Fibroblast of villous mesenchyme (primary cell): ENCODE measurements around the gene OPN1MW3. TPM values are rescaled to one million over a fixed set of nuclear protein-coding genes. Genes with fewer than 3 reads are reported as not detected.
"Not testable (repeated sequence)": the region's sequence is repeated elsewhere in the genome, so short reads cannot be mapped to it uniquely, and the experiment has no call there.

Experiments used
- DNase-seq: peaks from one replicate; pipeline ENCODE4 v3.0.0-alpha.2; 2010; ENCODE audit warnings: low read depth
- H3K4me3 ChIP-seq: 2 replicates; pipeline ENCODE4 v1.5.1; 2011; ENCODE audit warnings: low read depth, mild to moderate bottlenecking, low read length
- total RNA-seq: library from RNA; depleted of rRNA; stranded (reverse); fragments of >200 nt; gene quantifications from 2 replicates; pipeline ENCODE4 v1.2.3, GENCODE V29; 2012

OPN1MW3 gene
- total RNA-seq: not detected in 2 replicates

DNA sequence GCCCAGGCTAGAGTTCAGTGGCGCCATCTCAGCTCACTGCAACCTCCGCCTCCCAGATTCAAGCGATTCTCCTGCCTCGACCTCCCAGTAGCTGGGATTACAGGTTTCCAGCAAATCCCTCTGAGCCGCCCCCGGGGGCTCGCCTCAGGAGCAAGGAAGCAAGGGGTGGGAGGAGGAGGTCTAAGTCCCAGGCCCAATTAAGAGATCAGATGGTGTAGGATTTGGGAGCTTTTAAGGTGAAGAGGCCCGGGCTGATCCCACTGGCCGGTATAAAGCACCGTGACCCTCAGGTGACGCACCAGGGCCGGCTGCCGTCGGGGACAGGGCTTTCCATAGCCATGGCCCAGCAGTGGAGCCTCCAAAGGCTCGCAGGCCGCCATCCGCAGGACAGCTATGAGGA is at the start of gene OPN1MW3:
Gene OPN1MW3, plus strand, starts transcription at position 301 of the 400 bp plus-strand sequence. Its CDS starts 38 bp downstream, at position 339.
- DNase-seq, H3K4me3 ChIP-seq: not testable (repeated sequence)

GRCh38 chrX:154209670-154210418 is 47.5 kb upstream of the OPN1MW3 start:
- not testable (repeated sequence) for H3K4me3 ChIP-seq, DNase-seq

GRCh38 chrX:154211057-154211456 is 46.3 kb upstream of the OPN1MW3 start:
- not testable (repeated sequence) for DNase-seq, H3K4me3 ChIP-seq

- H3K4me3 ChIP-seq, DNase-seq: not testable (repeated sequence)
Measured at GRCh38 chrX:154211499-154211898, 45.9 kb upstream of the OPN1MW3 start.

- DNase-seq, H3K4me3 ChIP-seq: not testable (repeated sequence)
Measured at GRCh38 chrX:154219456-154219855, 37.9 kb upstream of the OPN1MW3 start, which contains the start of gene OPN1MW2. Gene OPN1MW2, plus strand, starts transcription at chrX:154219756. Its CDS starts 60 bp downstream, at chrX:154219816.

- H3K4me3 ChIP-seq, DNase-seq: not testable (repeated sequence)
Measured at GRCh38 chrX:154225292-154225691, 32.1 kb upstream of the OPN1MW3 start.

DNA sequence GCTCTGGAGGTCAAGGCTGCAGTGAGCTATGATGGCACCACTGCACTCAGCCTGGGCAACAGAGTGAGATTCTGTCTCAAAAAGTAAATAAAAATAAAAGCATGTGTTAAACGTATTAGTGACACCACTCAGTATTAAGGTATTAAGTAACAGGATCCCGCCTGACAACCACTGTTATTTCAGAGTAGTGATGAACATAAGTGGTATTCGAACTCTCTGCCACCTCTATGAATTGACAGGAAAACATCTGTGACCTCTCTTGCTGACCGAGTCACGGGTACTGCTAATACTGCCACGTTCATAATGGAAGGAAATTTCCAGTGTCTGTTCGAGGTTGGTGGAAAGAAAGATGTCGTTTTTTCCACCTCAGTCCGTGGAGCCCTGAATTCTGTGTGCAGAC is 30.7 kb upstream of the OPN1MW3 start:
- H3K4me3 ChIP-seq, DNase-seq: not testable (repeated sequence)

- not testable (repeated sequence) for H3K4me3 ChIP-seq, DNase-seq
Measured at GRCh38 chrX:154231443-154231842, 25.9 kb upstream of the OPN1MW3 start.

- DNase-seq, H3K4me3 ChIP-seq: not testable (repeated sequence)
Measured at GRCh38 chrX:154233620-154234019, 23.8 kb upstream of the OPN1MW3 start.

DNA sequence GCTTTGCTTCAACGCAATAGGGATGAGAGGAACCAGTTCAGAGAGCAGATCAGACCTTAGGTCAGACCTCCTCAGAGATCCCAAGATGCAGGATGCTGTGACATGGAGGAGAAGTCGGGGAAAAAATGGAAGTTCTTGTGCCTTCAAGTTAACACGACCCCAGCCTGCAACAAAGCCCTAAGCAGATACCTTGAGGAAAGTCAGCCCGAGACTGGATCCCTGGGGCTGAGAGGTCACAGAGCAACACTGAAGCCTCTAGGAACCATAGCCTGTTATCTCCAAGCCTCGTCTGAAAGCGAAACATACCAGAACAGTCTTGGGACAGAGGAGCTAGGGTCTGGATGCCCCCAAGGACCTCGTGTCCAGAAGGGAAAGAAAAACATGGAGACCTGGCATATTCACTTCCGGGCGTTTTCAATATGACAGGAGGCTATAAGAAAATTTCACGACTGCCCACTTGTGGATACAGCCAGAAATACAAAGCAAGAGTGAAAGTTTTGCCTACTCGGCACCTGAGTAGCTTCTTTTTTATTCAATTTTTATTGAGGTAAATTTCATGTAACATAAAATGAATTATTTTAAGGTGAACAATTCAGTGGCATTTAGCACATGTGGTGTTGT is 18.3 kb upstream of the OPN1MW3 start:
- H3K4me3 ChIP-seq, DNase-seq: not testable (repeated sequence)

DNA sequence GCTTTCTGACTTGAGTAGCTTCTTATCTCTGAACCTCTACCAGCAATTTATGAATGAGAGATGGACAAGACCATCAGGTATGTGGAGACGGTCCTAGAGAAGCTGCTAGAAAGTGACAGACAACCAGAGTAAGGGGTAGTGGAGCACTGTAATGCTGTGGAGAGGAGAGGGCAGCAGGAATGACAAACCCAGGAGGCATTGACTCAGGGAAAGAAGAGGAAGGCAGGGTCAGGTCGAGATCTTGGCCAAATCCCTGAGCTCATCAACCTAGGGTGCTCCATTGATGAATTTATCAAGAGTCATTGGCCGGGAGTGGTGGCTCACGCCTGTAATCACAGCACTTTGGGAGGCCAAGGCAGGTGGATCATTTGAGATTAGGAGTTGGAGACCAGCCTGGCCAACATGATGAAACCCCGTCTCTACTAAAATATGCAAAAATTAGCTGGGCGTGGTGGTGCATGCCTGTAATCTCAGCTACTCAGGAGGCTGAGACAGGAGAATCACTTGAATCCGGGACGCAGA is 17.3 kb upstream of the OPN1MW3 start:
- DNase-seq, H3K4me3 ChIP-seq: not testable (repeated sequence)

GRCh38 chrX:154247377-154248045 is 9.9 kb upstream of the OPN1MW3 start:
- not testable (repeated sequence) for H3K4me3 ChIP-seq, DNase-seq

DNA sequence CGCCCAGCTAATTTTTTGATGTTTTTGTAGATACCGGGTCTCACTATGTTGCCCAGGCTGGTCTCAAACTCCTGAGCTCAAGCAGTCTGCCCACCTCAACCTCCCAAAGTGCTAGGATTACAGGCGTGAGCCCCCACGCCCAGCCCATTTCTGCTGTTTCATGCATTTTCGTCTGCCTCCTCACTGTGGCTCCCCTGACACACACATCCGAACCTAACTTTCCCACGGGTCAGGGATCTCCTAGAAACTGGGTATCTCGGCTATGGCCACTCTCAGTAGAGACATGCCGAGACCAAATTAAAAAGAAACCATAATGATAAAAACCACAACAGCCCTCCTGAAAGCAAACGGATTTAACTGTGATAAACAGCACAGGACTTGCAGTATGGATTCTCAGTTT is 9.3 kb upstream of the OPN1MW3 start:
- not testable (repeated sequence) for DNase-seq, H3K4me3 ChIP-seq

- not testable (repeated sequence) for H3K4me3 ChIP-seq
Measured at GRCh38 chrX:154258711-154259110, 1.3 kb downstream of the OPN1MW3 start.

DNA sequence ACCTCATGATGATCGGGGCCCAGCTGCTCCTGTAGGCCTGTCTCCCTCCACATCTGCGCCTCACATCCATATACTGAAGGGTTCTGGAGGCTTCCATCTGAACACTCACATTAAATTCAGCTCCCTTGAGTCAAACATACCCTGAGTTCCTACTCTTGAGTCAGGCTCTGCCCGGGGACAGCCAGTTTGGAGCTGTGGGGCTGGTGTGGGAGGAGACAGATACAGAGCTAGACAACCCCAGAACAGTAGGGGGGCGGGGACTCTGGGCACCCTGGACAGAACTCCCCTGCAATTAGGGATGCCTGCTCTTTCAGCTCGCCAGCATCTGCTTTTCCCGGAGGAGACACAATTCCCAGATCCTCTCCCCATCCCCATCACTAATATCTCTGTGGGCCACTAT is 5.7 kb downstream of the OPN1MW3 start:
- not testable (repeated sequence) for DNase-seq

More at GRCh38 chrX:154258711-154259110, 1.3 kb downstream of the OPN1MW3 start:
- not testable (repeated sequence) for DNase-seq

GRCh38 chrX:154269245-154269644 is 11.9 kb downstream of the OPN1MW3 start:
- H3K4me3 ChIP-seq, DNase-seq: not testable (repeated sequence)

More for the DNA sequence above, 5.7 kb downstream of the OPN1MW3 start:
- H3K4me3 ChIP-seq: not testable (repeated sequence)

DNA sequence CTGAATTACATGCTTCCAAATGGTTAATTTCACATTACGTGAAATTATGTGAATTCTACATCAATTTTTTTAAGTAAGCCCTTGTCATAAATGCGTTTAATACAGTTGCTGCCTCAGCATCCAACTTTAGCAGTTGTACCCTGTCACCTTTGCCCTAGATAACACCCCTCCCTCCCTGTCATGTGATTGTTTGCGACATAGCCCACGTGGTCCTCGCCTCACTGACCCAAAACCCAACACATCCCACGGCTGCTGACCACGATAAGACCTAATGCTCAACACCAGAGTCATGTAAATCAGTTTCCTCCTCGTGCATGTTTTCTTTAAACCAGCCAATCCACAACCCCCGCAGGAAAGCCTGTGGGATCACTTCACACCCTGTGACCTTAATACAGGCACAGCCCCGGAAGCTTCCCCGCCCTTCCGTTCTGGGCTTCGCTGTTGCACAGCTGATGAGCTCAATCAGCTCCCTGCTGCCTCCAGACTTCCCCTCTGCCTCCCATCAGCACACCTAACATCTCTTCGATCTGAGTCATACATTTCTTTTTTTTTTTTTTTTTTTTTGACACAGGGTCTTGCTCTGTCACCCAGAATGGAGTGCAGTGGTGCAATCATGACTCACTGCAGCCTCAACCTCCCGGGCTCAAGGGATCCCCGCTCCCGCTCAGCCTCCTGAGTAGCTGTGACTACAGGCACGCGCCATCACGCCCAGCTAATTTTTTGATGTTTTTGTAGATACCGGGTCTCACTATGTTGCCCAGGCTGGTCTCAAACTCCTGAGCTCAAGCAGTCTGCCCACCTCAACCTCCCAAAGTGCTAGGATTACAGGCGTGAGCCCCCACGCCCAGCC is 27.3 kb downstream of the OPN1MW3 start:
- not testable (repeated sequence) for H3K4me3 ChIP-seq, DNase-seq

GRCh38 chrX:154286406-154286805 is 29.0 kb downstream of the OPN1MW3 start:
- H3K4me3 ChIP-seq, DNase-seq: not testable (repeated sequence)
